HepG2 (cell line): ENCODE data around the gene RAB29. TPM values are rescaled to one million over a fixed set of nuclear protein-coding genes. Genes with fewer than 3 reads are reported as not detected.

Source experiments
- AHR ChIP-seq: IDR thresholded peaks from 2 replicates; pipeline ENCODE4 v1.6.1; 2018; ENCODE audit warnings: missing genetic modification reagents, missing compliant biosample characterization
- ATF5 ChIP-seq: sonication (generic); formaldehyde crosslinking; IDR thresholded peaks from 2 replicates; pipeline ENCODE4 v1.4.0; 2020; ENCODE audit warnings: mild to moderate bottlenecking, low read depth, missing genetic modification reagents
- DNMT3B ChIP-seq: conservative IDR thresholded peaks from 2 replicates; pipeline ENCODE4 v1.6.1; 2016; ENCODE audit warnings: missing biosample characterization, control low read depth
- FLYWCH1 ChIP-seq: sonication (generic); formaldehyde crosslinking; IDR thresholded peaks from 2 replicates; pipeline ENCODE4 v1.8.1; 2023; ENCODE audit warnings: mild to moderate bottlenecking, missing genetic modification reagents
- KMT2B ChIP-seq: IDR thresholded peaks from 2 replicates; pipeline ENCODE4 v1.6.1; 2016; ENCODE audit warnings: missing genetic modification reagents, missing compliant biosample characterization
- MLX ChIP-seq: IDR thresholded peaks from 2 replicates; pipeline ENCODE4 v1.6.1; 2016
- NBN ChIP-seq: fragments of 450-650 bp; conservative IDR thresholded peaks from 2 replicates; pipeline ENCODE4 v1.6.1; 2017
- PHF20 ChIP-seq: sonication (generic); formaldehyde crosslinking; IDR thresholded peaks from 2 replicates; pipeline ENCODE4 v1.5.0; 2020; ENCODE audit warnings: mild to moderate bottlenecking, missing genetic modification reagents
- PPARG ChIP-seq: conservative IDR thresholded peaks from 2 replicates; pipeline ENCODE4 v1.6.1; 2016; ENCODE audit warnings: missing biosample characterization, missing genetic modification reagents
- RFXAP ChIP-seq: sonication (generic); formaldehyde crosslinking; IDR thresholded peaks from 2 replicates; pipeline ENCODE4 v1.4.0; 2020; ENCODE audit warnings: missing genetic modification reagents, borderline replicate concordance
- SPEN ChIP-seq: sonication (generic); formaldehyde crosslinking; IDR thresholded peaks from 2 replicates; pipeline ENCODE4 v1.5.1; 2020; ENCODE audit warnings: low read depth, mild to moderate bottlenecking, missing genetic modification reagents
- TEAD3 ChIP-seq: optimal IDR thresholded peaks from 2 replicates; pipeline ENCODE3; 2016; ENCODE audit warnings: borderline replicate concordance
- U2AF2 ChIP-seq: fragments of 200-400 bp; formaldehyde crosslinking; IDR thresholded peaks from 2 replicates; pipeline ENCODE4 v1.6.1; 2017; ENCODE audit warnings: low read depth, mild to moderate bottlenecking, low read length
- ZBTB42 ChIP-seq: sonication (generic); formaldehyde crosslinking; IDR thresholded peaks from 2 replicates; pipeline ENCODE4 v1.5.0; 2020; ENCODE audit warnings: mild to moderate bottlenecking, missing genetic modification reagents
- ZNF205 ChIP-seq: IDR thresholded peaks from 2 replicates; pipeline ENCODE4 v1.6.1; 2018; ENCODE audit warnings: missing biosample characterization, missing genetic modification reagents
- ZNF224 ChIP-seq: sonication (generic); formaldehyde crosslinking; IDR thresholded peaks from 2 replicates; pipeline ENCODE4 v1.5.0; 2020; ENCODE audit warnings: mild to moderate bottlenecking, missing genetic modification reagents
- ZNF335 ChIP-seq: sonication (generic); formaldehyde crosslinking; IDR thresholded peaks from 2 replicates; pipeline ENCODE4 v1.4.0; 2020; ENCODE audit warnings: missing genetic modification reagents
- ZNF354B ChIP-seq: sonication (generic); formaldehyde crosslinking; IDR thresholded peaks from 2 replicates; pipeline ENCODE4 v1.8.0; 2022; ENCODE audit warnings: mild to moderate bottlenecking, missing genetic modification reagents
- ZNF589 ChIP-seq: sonication (generic); formaldehyde crosslinking; conservative IDR thresholded peaks from 2 replicates; pipeline ENCODE4 v1.8.0; 2022; ENCODE audit warnings: mild to moderate bottlenecking, moderate library complexity, missing genetic modification reagents
- ZNF737 ChIP-seq: sonication (generic); formaldehyde crosslinking; IDR thresholded peaks from 2 replicates; pipeline ENCODE4 v1.5.0; 2020; ENCODE audit warnings: missing genetic modification reagents, mild to moderate bottlenecking, borderline replicate concordance
- polyA plus RNA-seq, 8 experiments: library from polyadenylated mRNA; depleted of rRNA in 3 of 8; stranded (reverse) in 7 of 8; unstranded in 1 of 8; fragments of >200 nt; fragmentation: Illumina TruSeq in 4 of 8; extraction: Trizol in 4 of 8; gene quantifications; 2 replicates each; pipeline versions ENCODE4 v1.2.1 to v1.2.3, GENCODE V29; 2011 to 2016; ENCODE audit warnings: low read depth in 4 of 8, missing spikeins in 1 of 8, mixed read lengths in 1 of 8; ENCODE audit not compliant: insufficient read depth in 1 of 8
- total RNA-seq, 5 experiments: library from RNA; depleted of rRNA; stranded (reverse); fragments of >200 nt; fragmentation: Illumina TruSeq; extraction: Trizol; gene quantifications; 2 replicates each; pipeline ENCODE4 v1.2.3, GENCODE V29; 2016; ENCODE audit warnings: low read depth in 1 of 5
- TF ChIP-seq, protein P1 (sequence below): sonication (generic); formaldehyde crosslinking; IDR thresholded peaks from 2 replicates; pipeline ENCODE4 v1.4.0; 2020; ENCODE audit warnings: missing genetic modification reagents
- TF ChIP-seq, protein P2 (sequence below): sonication (generic); formaldehyde crosslinking; IDR thresholded peaks from 2 replicates; pipeline ENCODE4 v1.4.0; 2020; ENCODE audit warnings: missing genetic modification reagents, mild to moderate bottlenecking, borderline replicate concordance

Gene RAB29
- total and polyA plus RNA-seq, 2 of the 13 experiments (the other 11 are each of a cell fraction or from before 2014, with no cell fraction given): 8.7 to 10.1 TPM

- TF ChIP-seq ATF5 (CRISPR knock-in tag) (no peak), MLX (CRISPR knock-in tag) (no peak), AHR (CRISPR knock-in tag) (no peak), DNMT3B (CRISPR knock-in tag) (no peak), ZNF335 (CRISPR knock-in tag) (no peak), FLYWCH1 (CRISPR knock-in tag) (no peak), PHF20 (CRISPR knock-in tag) (peak; percentile 80), RFXAP (no peak), ZNF205 (no peak), KMT2B (CRISPR knock-in tag) (peak; percentile 73), TEAD3 (CRISPR knock-in tag) (peak; percentile 58), PPARG (CRISPR knock-in tag) (peak; percentile 67), U2AF2 (no peak), ZNF354B (CRISPR knock-in tag) (no peak), NBN (no peak), ZNF224 (no peak), ZNF737 (CRISPR knock-in tag) (no peak), ZBTB42 (CRISPR knock-in tag) (no peak), ZNF589 (CRISPR knock-in tag) (no peak), SPEN (CRISPR knock-in tag) (no peak; the same call in 1 of the 2 replicates)
- TF ChIP-seq, protein P1, sequence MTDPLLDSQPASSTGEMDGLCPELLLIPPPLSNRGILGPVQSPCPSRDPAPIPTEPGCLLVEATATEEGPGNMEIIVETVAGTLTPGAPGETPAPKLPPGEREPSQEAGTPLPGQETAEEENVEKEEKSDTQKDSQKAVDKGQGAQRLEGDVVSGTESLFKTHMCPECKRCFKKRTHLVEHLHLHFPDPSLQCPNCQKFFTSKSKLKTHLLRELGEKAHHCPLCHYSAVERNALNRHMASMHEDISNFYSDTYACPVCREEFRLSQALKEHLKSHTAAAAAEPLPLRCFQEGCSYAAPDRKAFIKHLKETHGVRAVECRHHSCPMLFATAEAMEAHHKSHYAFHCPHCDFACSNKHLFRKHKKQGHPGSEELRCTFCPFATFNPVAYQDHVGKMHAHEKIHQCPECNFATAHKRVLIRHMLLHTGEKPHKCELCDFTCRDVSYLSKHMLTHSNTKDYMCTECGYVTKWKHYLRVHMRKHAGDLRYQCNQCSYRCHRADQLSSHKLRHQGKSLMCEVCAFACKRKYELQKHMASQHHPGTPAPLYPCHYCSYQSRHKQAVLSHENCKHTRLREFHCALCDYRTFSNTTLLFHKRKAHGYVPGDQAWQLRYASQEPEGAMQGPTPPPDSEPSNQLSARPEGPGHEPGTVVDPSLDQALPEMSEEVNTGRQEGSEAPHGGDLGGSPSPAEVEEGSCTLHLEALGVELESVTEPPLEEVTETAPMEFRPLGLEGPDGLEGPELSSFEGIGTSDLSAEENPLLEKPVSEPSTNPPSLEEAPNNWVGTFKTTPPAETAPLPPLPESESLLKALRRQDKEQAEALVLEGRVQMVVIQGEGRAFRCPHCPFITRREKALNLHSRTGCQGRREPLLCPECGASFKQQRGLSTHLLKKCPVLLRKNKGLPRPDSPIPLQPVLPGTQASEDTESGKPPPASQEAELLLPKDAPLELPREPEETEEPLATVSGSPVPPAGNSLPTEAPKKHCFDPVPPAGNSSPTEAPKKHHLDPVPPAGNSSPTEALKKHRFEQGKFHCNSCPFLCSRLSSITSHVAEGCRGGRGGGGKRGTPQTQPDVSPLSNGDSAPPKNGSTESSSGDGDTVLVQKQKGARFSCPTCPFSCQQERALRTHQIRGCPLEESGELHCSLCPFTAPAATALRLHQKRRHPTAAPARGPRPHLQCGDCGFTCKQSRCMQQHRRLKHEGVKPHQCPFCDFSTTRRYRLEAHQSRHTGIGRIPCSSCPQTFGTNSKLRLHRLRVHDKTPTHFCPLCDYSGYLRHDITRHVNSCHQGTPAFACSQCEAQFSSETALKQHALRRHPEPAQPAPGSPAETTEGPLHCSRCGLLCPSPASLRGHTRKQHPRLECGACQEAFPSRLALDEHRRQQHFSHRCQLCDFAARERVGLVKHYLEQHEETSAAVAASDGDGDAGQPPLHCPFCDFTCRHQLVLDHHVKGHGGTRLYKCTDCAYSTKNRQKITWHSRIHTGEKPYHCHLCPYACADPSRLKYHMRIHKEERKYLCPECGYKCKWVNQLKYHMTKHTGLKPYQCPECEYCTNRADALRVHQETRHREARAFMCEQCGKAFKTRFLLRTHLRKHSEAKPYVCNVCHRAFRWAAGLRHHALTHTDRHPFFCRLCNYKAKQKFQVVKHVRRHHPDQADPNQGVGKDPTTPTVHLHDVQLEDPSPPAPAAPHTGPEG (CRISPR knock-in tag): no peak
- TF ChIP-seq, protein P2, sequence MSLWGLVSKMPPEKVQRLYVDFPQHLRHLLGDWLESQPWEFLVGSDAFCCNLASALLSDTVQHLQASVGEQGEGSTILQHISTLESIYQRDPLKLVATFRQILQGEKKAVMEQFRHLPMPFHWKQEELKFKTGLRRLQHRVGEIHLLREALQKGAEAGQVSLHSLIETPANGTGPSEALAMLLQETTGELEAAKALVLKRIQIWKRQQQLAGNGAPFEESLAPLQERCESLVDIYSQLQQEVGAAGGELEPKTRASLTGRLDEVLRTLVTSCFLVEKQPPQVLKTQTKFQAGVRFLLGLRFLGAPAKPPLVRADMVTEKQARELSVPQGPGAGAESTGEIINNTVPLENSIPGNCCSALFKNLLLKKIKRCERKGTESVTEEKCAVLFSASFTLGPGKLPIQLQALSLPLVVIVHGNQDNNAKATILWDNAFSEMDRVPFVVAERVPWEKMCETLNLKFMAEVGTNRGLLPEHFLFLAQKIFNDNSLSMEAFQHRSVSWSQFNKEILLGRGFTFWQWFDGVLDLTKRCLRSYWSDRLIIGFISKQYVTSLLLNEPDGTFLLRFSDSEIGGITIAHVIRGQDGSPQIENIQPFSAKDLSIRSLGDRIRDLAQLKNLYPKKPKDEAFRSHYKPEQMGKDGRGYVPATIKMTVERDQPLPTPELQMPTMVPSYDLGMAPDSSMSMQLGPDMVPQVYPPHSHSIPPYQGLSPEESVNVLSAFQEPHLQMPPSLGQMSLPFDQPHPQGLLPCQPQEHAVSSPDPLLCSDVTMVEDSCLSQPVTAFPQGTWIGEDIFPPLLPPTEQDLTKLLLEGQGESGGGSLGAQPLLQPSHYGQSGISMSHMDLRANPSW (CRISPR knock-in tag): no peak
Measured at GRCh38 chr1:205750138-205751035, 24.9 kb downstream of the RAB29 start, which contains the start of gene NUCKS1 (continued).
